Endothelial cell of umbilical vein (primary cell): Measurements from ENCODE around the gene LCE2A. TPM values are rescaled to one million over a fixed set of nuclear protein-coding genes. Genes with fewer than 3 reads are reported as not detected.

Experiments used
- BruUV-seq: library from RNA; stranded (reverse); fragments of 400-500 nt; replicated peaks from 2 replicates; lab custom pipeline; 2021; lab: Mats Ljungman, UMichigan
- CTCF ChIA-PET: fragments of 300-600, 350-600 bp; sonication (Branson Sonifier 250); formaldehyde crosslinking; loops from one replicate; lab custom pipeline; 2021; ENCODE audit warnings: antibody characterized with exemption, inconsistent platforms; lab: Charles Lee
- POLR2A ChIA-PET: fragments of 300-600, 350-600 bp; sonication (Branson Sonifier 250); formaldehyde crosslinking; loops from one replicate; lab custom pipeline; 2021; ENCODE audit warnings: antibody characterized with exemption, inconsistent platforms; lab: Charles Lee
- DNase-seq: peaks from one replicate; pipeline ENCODE4 v3.0.0-alpha.2; 2011; ENCODE audit warnings: low read depth, low spot score
- FAIRE-seq: peaks from 2 replicates; lab custom pipeline; 2011; peaks lifted over from hg19 to GRCh38; lab: Jason Lieb, UNC
- H2AFZ ChIP-seq: 2 replicates; pipeline ENCODE4 v1.6.0; 2012; ENCODE audit warnings: low read depth, low read length, control low read depth, inconsistent platforms
- H3K27ac ChIP-seq: 2 replicates; pipeline ENCODE4 v1.5.1; 2011; ENCODE audit warnings: low read depth, mild to moderate bottlenecking, control low read depth, low read length, moderate library complexity; ENCODE audit not compliant: insufficient read depth
- H3K27me3 ChIP-seq, 2 experiments: 2 replicates each; pipeline versions ENCODE4 v1.6.0 to v1.6.1; 2011; ENCODE audit warnings: low read length in 2 of 2, mixed read lengths in 1 of 2; ENCODE audit not compliant: control insufficient read depth in 2 of 2, insufficient read depth in 2 of 2
- H3K36me3 ChIP-seq, 2 experiments: 2 replicates in 1 of 2; 3 replicates in 1 of 2; pipeline ENCODE4 v1.5.1; 2011; ENCODE audit warnings: low read length in 2 of 2, mild to moderate bottlenecking in 1 of 2, moderate library complexity in 1 of 2; ENCODE audit not compliant: control insufficient read depth in 2 of 2, insufficient read depth in 2 of 2; ENCODE audit errors: extremely low read depth in 1 of 2
- H3K4me1 ChIP-seq: 3 replicates; pipeline ENCODE4 v1.5.1; 2011; ENCODE audit warnings: mild to moderate bottlenecking, low read length; ENCODE audit not compliant: control insufficient read depth, insufficient read depth; ENCODE audit errors: extremely low read depth
- H3K4me2 ChIP-seq: 2 replicates; pipeline ENCODE4 v1.6.1; 2011; ENCODE audit warnings: low read length, control low read depth, mixed read lengths; ENCODE audit not compliant: insufficient read depth
- H3K4me3 ChIP-seq, 3 experiments: fragments of 200-600 bp in 1 of 3; sonication (generic), shearing (Covaris generic) in 1 of 3; replicated peaks in 1 of 3; 2 replicates each; pipeline ENCODE4 v1.5.1; 2011 to 2016; ENCODE audit warnings: control low read depth in 3 of 3, low read length in 3 of 3, mild to moderate bottlenecking in 2 of 3, inconsistent platforms in 1 of 3, low read depth in 1 of 3, moderate library complexity in 1 of 3; ENCODE audit not compliant: insufficient read depth in 1 of 3
- H3K79me2 ChIP-seq: 2 replicates; pipeline ENCODE4 v1.6.0; 2012; ENCODE audit warnings: low read length, inconsistent platforms; ENCODE audit not compliant: control insufficient read depth, insufficient read depth
- H3K9ac ChIP-seq: replicated peaks from 2 replicates; pipeline ENCODE3; 2011; ENCODE audit warnings: low read length, control low read depth; ENCODE audit not compliant: insufficient read depth; ENCODE audit errors: extremely low read depth
- H3K9me1 ChIP-seq: replicated peaks from 3 replicates; pipeline ENCODE4 v1.6.0; 2011; ENCODE audit warnings: mild to moderate bottlenecking, low read length; ENCODE audit not compliant: control insufficient read depth, insufficient read depth; ENCODE audit errors: extremely low read depth
- H3K9me3 ChIP-seq: replicated peaks from 2 replicates; pipeline ENCODE4 v1.5.1; 2012; ENCODE audit warnings: low read length, inconsistent platforms; ENCODE audit not compliant: control insufficient read depth, insufficient read depth
- H4K20me1 ChIP-seq: replicated peaks from 2 replicates; pipeline ENCODE3; 2011; ENCODE audit warnings: mild to moderate bottlenecking, low read length; ENCODE audit not compliant: control insufficient read depth, insufficient read depth; ENCODE audit errors: extremely low read depth
- FOS ChIP-seq: IDR thresholded peaks from 2 replicates; pipeline ENCODE4 v1.6.1; 2011; ENCODE audit warnings: mild to moderate bottlenecking, low read length, moderate library complexity, borderline replicate concordance; ENCODE audit not compliant: insufficient read depth
- GATA2 ChIP-seq: IDR thresholded peaks from 2 replicates; pipeline ENCODE4 v1.7.0; 2011; ENCODE audit warnings: low read depth, mild to moderate bottlenecking, moderate library complexity, mixed read lengths, low read length; ENCODE audit not compliant: insufficient read length, insufficient read depth
- MYC ChIP-seq: IDR thresholded peaks from one replicate; pipeline ENCODE4 v1.6.1; 2011; ENCODE audit warnings: mild to moderate bottlenecking, low read depth, low read length
- POLR2AphosphoS5 ChIP-seq: IDR thresholded peaks from 2 replicates; pipeline ENCODE4 v1.6.1; 2012; ENCODE audit warnings: low read depth, mild to moderate bottlenecking, control low read depth, low read length, moderate library complexity; ENCODE audit not compliant: insufficient read depth
- dilution Hi-C: fragments of 300-500 bp; cut with MboI; formaldehyde crosslinking; loops from one replicate; pipeline ENCODE4 v1.15.0; 2019; ENCODE audit warnings: low sequenced_read_pairs; ENCODE audit not compliant: extremely low pct_ligation_motif_present
- intact Hi-C: fragments of 100-400 bp; cut with micrococcal nuclease; formaldehyde crosslinking; loops from one replicate; pipeline ENCODE4 v1.10.0; 2022
- polyA plus RNA-seq, 4 experiments: library from polyadenylated mRNA; depleted of rRNA in 3 of 4; stranded (reverse) in 3 of 4; unstranded in 1 of 4; fragments of >200 nt; gene quantifications; 2 replicates each; pipeline versions ENCODE4 v1.2.1 to v1.2.3, GENCODE V29; 2011 to 2012; ENCODE audit warnings: missing spikeins in 1 of 4
- total RNA-seq: library from RNA; stranded (reverse); gene quantifications from 2 replicates; pipeline ENCODE4 v1.2.3, GENCODE V29; 2021
- TF ChIP-seq, protein P1 (sequence below), 2 donors: IDR thresholded peaks; 1 replicate in 1 of 2; 2 replicates in 1 of 2; pipeline ENCODE4 v1.5.1; 2011; ENCODE audit warnings: low read length in 2 of 2, mild to moderate bottlenecking in 2 of 2, moderate library complexity in 2 of 2, control low read depth in 1 of 2, inconsistent platforms in 1 of 2, low read depth in 1 of 2; ENCODE audit not compliant: insufficient read depth in 1 of 2; ENCODE audit errors: extremely low read depth in 1 of 2
- TF ChIP-seq, protein P2 (sequence below): IDR thresholded peaks from 2 replicates; pipeline ENCODE4 v1.6.1; 2011; ENCODE audit not compliant: insufficient read depth, insufficient read length

Gene LCE2A
- total and polyA plus RNA-seq, 2 donors (not counting 3 experiments of a cell fraction or from before 2014, with no cell fraction given) = not detected

DNA sequence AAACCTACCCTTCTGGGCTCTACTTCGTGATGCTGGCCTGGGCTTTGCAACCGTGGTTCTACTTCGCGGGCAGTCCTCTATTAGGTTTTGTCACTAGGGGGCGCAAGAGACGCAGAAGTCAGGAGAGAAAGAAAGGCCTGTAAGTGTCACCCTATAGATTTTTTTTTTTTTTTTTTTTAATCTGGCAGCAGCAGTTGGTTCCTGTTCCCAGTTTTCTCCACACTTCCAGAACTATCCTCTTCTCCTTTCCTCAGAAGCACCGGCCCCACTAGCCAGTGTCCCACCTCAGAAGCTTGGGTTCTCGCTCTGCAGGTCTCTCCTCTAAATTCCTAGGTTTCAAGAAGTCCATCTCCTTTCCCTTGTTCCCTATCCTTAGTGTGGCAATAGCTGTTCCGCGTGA lies 44.0 kb upstream of the LCE2A start:
- Histone ChIP-seq H3K9ac (no peak overlapping the region), H2AFZ (no peak overlapping the region), H3K9me3 (no peaks in the 10 kb centered on the region), H3K27ac (no peak overlapping the region), H3K27me3 (no peaks in the 10 kb centered on the region), H3K4me1 (no peaks in the 10 kb centered on the region), H3K4me2 (no peak overlapping the region), H3K4me3 (no peak overlapping the region), H3K36me3 (no peaks in the 10 kb centered on the region), H3K79me2 (no peaks in the 10 kb centered on the region), H3K9me1 (no peaks in the 10 kb centered on the region), H4K20me1 (no peaks in the 10 kb centered on the region)
- TF ChIP-seq, protein P1, sequence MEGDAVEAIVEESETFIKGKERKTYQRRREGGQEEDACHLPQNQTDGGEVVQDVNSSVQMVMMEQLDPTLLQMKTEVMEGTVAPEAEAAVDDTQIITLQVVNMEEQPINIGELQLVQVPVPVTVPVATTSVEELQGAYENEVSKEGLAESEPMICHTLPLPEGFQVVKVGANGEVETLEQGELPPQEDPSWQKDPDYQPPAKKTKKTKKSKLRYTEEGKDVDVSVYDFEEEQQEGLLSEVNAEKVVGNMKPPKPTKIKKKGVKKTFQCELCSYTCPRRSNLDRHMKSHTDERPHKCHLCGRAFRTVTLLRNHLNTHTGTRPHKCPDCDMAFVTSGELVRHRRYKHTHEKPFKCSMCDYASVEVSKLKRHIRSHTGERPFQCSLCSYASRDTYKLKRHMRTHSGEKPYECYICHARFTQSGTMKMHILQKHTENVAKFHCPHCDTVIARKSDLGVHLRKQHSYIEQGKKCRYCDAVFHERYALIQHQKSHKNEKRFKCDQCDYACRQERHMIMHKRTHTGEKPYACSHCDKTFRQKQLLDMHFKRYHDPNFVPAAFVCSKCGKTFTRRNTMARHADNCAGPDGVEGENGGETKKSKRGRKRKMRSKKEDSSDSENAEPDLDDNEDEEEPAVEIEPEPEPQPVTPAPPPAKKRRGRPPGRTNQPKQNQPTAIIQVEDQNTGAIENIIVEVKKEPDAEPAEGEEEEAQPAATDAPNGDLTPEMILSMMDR (IDR thresholded peaks at IDR 0.05; ENCODE audit: extremely low read depth in 1 of 2, insufficient read depth in 1 of 2, low read depth in 1 of 2, low read length in 2 of 2) = peak; percentile 68 to 81
- no peak for TF ChIP-seq GATA2
- DNase-seq (peak; percentile 53), FAIRE-seq (peak; percentile 76)
- dilution Hi-C loops = no loop called here
- no TSS peak for BruUV-seq
- POLR2A ChIA-PET = no interaction called here
- CTCF ChIA-PET = interaction anchor here (0.6 to 4.0 kb wide), 11 partner anchors 9 to 577 kb away, joined by 3 to 24 read pairs (median 6); partner anchors contain the start of gene LCE2D
- intact Hi-C loops = loop anchor here (1.0 kb wide), 1 partner anchor 569 kb away; no protein-coding TSS in a partner anchor

DNA sequence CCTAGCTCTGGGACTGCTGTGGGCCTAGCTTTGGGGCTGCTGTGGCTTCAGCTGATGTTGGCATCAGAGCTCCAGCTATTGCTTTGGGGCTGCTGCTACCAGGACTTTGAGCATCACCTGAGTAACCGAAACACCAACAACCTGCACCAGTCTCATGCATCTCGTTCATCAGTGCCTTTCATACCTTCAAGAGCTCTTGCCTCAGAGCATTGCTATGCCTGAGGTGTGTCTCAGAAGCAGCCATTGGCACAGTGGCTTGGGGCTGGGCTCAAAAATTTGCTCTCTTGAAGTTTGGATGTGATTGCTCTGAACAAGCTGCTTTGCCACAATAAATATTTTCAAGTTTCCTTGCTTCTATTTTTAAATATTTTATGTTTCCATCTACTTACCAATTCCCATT lies 41.7 kb upstream of the LCE2A start:
- dilution Hi-C loops = no loop called here
- intact Hi-C loops = no loop called here
- no peaks in the 10 kb centered on the region for H3K9me3 ChIP-seq
- TF ChIP-seq, protein P2, sequence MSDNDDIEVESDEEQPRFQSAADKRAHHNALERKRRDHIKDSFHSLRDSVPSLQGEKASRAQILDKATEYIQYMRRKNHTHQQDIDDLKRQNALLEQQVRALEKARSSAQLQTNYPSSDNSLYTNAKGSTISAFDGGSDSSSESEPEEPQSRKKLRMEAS = no peak
- TF ChIP-seq POLR2AphosphoS5 = no peak
- TF ChIP-seq MYC = no peak
- TF ChIP-seq FOS = no peak
- TF ChIP-seq, protein P1 (IDR thresholded peaks at IDR 0.05; ENCODE audit: extremely low read depth in 1 of 2, insufficient read depth in 1 of 2, low read depth in 1 of 2, low read length in 2 of 2) = no peak
- no peak overlapping the region for H3K4me3 ChIP-seq
- no peak overlapping the region for H2AFZ ChIP-seq
- no peak overlapping the region for H3K27ac ChIP-seq
- no peaks in the 10 kb centered on the region for H3K36me3 ChIP-seq
- POLR2A ChIA-PET = no interaction called here
- DNase-seq (no peak), FAIRE-seq (no peak)
- H3K9ac ChIP-seq = no peak overlapping the region
- H3K4me2 ChIP-seq = no peak overlapping the region
- H4K20me1 ChIP-seq = no peaks in the 10 kb centered on the region
- no peaks in the 10 kb centered on the region for H3K9me1 ChIP-seq
- H3K4me1 ChIP-seq = no peaks in the 10 kb centered on the region
- no peaks in the 10 kb centered on the region for H3K79me2 ChIP-seq
- CTCF ChIA-PET = interaction anchor here (1.0 kb wide), 1 partner anchor 572 kb away, joined by 3 read pairs; no protein-coding TSS in a partner anchor
- no TSS peak for BruUV-seq
- H3K27me3 ChIP-seq = no peaks in the 10 kb centered on the region
